Measurements from ENCODE around the gene PAX8.
A peak's percentile ranks its signal among the peaks of the same experiment; 100 is the strongest.

PAX8 gene

DNA sequence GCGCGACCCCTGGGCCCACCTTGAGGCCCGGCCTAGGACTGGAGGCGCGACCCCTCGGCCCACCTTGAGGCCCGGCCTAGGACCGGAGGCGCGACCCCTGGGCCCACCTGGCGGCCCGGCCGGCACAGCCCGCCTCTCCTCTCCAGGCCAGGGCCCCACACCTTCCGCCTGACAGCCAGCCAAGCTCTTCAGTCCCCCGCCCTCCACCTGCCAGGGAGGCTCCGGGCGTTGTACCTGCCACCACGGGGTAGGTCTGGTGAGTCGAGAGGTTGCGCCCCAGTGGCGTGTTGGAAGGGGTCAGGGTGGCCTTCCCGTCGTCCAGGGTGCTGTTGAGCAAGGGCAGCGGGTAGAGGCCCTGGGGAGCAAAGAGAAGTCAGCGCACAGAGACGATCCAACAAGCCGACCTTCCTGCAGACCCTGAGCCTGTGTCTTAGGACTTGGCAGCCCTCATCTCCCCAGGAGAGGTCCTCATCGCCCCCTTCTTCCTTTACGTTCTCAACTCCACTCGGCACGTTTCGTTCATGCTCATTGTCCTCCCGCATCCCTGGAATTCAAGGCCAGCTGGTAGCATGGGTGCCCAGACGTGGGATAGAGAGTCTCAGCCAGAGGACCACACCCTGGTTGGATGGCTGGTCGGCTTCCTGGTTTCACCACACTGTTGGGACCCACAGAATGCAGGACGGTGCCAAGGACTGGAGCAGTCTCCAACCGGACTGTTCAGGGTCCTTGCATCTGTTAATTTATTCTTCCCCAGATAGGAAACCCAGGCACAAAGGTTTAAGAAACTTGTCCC is 42.2 kb downstream of the PAX8 start:
- no peak for DNase-seq

GRCh38 chr2:113235347-113236226 is 43.1 kb downstream of the PAX8 start:
- peak; percentile 90 for DNase-seq

DNA sequence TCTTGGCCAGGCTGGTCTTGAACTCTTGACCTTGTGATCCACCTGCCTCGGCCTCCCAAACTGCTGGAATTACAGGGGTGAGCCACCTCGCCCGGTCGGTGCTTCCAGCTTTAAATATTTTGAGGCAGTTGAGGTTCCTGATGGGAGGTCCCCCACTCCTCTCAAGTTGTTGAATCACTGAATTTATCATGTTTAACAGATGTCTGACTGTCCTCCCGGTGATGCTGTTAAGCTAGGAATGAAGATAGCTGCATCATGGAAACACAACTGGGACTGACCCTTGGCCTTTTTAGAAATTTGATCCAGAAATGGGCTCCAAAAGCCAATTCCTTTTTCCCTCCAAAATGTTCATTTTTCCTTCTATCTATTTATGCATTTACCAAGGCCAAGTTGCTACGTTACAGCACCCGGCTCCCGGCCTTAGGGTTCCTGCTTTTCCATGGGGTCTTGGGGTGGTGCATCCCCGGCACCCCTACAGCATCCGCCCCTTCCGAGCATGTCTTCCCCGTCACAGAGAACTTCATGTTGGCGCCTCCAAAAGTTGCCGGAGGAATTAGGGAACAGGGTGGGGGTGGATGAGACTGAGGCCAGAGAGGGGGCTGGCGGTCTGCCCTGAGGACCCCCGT is 43.9 kb downstream of the PAX8 start:
- DNase-seq = no peak

- DNase-seq = no peak
Measured at GRCh38 chr2:113233593-113234550, 44.8 kb downstream of the PAX8 start.

DNA sequence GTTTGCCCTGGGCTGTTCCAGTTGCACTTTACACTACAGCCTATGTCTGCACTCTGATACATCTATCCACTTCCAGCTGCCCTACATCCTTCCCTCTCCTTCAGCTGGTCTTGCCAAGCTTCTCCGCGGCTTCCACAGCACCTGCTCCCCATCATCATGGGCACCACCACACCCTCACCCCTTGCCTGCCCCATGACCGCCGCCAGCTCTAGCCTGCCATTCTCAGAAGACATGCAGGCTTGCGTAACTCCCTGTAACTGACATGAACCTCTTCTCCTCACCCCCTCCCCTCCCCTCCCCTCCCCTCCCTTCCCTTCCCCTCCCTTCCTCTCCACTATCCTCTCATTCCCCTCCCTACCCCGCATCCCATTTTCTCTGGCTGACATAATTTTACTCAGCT is 46.0 kb downstream of the PAX8 start:
- no peak for DNase-seq

DNA sequence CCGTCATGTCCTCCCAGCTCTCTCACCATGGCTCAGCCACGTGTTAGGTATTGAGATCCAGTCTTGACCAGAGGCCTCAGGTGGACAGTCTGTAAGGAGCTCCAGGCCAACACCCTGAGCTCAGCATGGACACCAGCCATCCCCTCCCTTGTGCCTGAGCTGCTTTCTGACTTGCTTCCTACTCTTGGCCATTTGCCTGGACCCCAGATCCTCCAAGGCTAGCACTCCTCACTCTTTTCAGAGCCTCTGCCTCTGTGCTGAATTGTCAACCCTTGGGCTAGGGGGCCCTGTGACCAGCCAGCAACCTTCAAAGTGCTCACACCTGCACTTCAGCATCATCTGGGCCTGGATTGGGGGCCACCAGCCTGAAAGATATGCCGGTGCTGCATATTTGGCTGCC is 46.6 kb downstream of the PAX8 start:
- DNase-seq = no peak

DNA sequence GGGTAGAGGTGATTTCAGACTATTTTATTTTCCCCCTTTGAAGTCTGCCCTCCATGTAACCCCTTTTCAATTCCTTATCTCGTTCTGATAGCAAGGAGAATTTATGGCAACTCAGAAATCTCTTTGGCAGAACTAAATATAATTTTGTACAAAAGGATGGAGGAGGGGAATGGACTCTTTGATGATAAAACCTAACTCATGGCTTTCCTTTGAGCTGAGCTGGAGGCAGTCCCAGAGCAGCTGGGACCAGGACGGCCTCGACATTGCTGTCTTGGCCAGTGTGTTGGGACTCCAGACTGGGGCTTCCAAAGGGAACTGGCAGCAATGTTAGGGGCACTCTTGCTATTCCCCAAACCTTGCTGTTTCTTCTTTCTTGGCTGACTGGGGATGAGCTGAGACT is 47.7 kb downstream of the PAX8 start:
- no peak for DNase-seq

- DNase-seq = no peak
Measured at GRCh38 chr2:113230531-113230930, 48.2 kb downstream of the PAX8 start.

DNA sequence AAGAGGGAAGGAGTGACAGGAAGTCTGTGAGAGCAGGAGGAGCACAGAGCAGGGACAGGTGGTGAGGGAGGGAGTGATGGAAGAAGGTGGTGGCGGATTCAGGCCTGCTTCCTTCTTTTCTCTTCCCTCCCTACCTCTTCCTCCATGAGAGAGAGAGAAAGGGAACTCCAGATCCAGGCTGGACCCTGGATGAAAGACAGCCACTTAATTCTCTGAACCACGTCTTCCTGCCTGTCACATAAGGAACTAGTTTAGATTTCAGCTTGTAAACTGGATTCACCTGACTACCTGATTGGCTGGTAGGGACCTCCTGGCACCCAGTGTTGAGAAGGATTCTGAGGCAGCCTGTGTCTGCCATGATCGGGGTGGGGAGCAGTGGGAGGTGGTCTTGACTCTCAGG is 48.9 kb downstream of the PAX8 start:
- DNase-seq = no peak

- no peak for DNase-seq
Measured at GRCh38 chr2:113228991-113229716, 49.6 kb downstream of the PAX8 start.

DNA sequence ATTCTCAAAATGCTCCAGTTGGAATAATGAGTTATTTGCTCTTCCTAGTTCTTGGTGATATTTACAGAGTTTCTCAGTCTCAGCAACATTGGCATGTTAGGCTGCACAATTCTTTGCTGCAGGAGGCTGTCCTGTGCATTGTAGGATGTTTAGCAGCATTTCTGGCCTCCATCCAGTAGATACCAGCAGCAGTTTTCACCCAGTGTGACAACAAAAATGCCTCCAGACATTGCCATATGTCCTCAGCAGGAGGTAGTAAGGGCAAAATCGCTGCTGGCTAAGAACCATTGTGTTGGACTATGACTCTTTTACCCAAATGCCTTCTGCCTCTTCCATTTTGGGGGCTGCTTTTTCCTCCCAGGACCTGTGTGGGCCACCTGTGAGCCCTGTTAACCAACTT is 50.4 kb downstream of the PAX8 start:
- no peak for DNase-seq

DNA sequence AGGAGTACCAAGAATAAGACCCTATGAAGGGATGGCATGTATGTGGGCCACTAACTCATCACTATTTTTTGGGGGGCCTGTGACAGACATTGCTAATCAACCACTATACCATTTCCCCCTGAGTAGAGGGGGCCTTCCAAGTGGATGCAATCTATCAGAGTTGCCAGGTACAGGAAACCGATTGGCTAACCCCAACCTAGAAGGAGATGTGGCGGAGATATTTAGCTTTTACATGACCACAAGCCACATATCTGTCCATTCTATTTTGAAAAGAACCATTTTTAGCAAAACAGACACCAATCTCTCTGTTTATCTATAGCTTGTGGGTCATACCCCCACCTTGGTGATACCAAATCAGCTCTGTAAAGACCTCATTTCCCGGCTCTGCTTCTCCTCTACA is 51.0 kb downstream of the PAX8 start:
- no peak for DNase-seq

- DNase-seq = no peak
Measured at GRCh38 chr2:113227290-113227689, 51.4 kb downstream of the PAX8 start.

- DNase-seq = no peak
Measured at GRCh38 chr2:113226462-113226861, 52.3 kb downstream of the PAX8 start.

DNA sequence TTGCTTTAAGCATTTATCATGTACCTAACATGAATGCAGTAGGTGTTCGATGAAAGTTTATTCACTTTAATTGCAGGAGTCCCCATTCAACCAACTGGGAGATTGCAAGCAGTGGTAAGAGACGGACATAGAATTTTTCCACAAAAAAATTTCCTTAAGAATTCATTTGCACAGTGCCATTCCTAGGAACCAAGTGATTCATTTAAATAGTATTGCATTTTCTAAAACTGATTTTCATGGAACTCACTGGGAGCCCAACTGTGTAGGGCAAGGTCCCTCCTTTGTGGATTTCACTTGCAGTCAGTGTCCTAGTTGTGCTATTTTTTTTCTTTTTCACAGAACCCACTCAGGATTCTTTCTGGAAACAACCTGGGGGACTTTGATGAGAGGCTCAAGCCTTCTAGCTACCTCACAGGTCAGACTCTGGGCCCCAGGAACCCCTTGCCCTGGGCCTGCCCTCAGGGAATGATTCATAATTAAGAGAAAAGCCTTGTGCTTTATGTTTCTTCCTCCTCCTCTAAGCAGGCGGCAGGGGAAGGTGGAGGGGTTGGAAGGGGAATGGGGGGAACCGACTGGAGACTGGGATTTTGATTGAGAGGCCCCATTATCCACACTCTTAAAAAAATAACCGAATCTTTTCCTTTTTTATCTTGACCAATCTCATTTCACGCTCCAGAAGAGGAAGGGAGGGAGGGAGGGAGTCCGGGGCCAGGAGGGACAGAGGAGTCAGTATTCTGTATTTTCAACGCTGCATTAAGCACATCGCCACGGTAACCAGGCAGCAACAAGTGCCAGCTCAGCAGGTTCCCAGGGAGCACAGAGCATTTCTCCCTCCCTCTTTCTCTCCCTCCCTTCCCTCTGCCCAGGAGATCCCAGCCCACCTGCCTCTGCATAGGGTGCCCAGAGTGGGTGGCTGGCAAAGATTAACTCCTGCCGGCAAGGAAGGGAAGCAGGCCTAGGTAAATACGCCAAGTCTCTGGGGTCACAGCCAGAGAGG is 53.2 kb downstream of the PAX8 start:
- peak; percentile 86 for DNase-seq

DNA sequence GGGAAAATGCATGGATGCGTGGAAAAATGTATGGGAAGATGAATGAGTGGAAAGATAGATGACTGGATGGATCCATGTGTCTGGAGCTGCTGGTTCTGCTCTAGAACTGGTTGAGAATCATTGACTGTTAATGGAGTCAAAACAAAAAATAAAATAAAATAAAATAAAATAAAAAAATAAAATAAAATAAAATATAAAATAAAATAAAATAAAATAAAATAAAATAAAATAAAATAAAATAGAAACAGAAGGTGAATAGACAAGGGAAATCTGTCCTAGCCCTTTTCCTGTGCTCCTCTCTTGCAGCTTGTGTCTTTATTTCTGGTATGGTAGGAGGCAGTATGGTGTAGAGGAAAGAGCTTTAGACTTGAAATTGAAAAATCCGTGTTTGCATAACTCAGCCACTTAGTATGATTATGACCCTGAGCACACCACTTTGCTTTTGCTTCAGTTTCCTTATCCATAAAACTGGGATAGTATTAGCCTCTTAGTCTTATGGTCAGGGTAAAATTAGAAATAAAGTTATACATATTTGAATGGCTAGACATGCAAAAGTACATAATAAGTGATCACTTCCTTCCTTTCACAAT is 54.0 kb downstream of the PAX8 start:
- no peak for DNase-seq

- DNase-seq = no peak
Measured at GRCh38 chr2:113223813-113224212, 54.9 kb downstream of the PAX8 start.

- DNase-seq = no peak
Measured at GRCh38 chr2:113221846-113222245, 56.9 kb downstream of the PAX8 start.

DNA sequence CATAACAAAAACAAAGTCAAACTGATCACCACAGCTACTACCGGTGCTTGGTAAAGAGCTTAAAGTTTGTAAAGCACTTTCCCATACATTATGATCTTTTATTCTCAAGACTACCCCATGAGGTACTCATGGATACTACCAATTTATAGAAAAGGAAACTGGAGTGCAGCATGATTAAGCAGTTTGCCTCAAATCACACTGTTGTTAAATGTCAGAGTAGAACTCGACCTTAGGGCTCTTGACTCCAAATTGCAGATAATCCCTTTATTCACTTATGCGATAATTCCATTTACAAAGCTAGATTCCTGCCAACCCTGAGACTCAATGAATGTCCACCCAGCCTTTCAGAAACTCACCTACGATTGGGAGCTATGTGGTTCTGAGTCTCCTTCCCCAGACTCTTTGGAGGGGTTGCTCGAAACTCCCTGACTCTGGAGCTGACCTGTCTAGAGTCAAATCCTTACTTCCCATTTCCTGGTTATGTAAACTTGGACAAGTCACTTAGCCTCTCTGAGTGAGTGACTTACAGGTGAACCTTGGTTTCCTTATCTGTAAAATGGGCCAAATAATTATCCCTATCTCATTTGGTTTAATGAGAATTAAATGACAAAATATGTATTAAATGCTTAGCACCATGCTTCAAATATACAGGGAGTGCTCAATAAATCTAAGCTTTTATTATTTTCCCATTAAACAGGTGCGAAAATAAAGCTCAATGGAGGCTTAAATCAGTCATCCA is 57.6 kb downstream of the PAX8 start:
- no peak for DNase-seq

Measured in NCI-H526 treated with DMSO at 0.1 percent for 48 hours (cell line).